LNCAP (cell line): ENCODE results near the gene CECR2.

Experiments used
- CTCF ChIP-seq: fragments of 450-650 bp; IDR thresholded peaks from 2 replicates; pipeline ENCODE4 v1.5.1; 2017; ENCODE audit warnings: mild to moderate bottlenecking

Gene CECR2

GRCh38 chr22:17523925-17524324 is 154.7 kb downstream of the CECR2 start:
- no peak for TF ChIP-seq CTCF

GRCh38 chr22:17536269-17536668 is 167.0 kb downstream of the CECR2 start:
- no peak for TF ChIP-seq CTCF

GRCh38 chr22:17537155-17537554 is 167.9 kb downstream of the CECR2 start:
- no peak for TF ChIP-seq CTCF

GRCh38 chr22:17540481-17540880 is 171.2 kb downstream of the CECR2 start:
- TF ChIP-seq CTCF: peak; percentile 24; the same call in 1 of the 2 replicates

GRCh38 chr22:17541476-17541875 is 172.2 kb downstream of the CECR2 start:
- TF ChIP-seq CTCF: no peak

GRCh38 chr22:17542452-17542851 is 173.2 kb downstream of the CECR2 start:
- TF ChIP-seq CTCF: no peak

- TF ChIP-seq CTCF: no peak
Observed at GRCh38 chr22:17548010-17548755, 178.9 kb downstream of the CECR2 start.

- no peak for TF ChIP-seq CTCF
Observed at GRCh38 chr22:17548756-17549035, 179.4 kb downstream of the CECR2 start.
